Measurements from ENCODE around the gene CXCL8.
"Not testable (repeated sequence)": the region's sequence is repeated elsewhere in the genome, so short reads cannot be mapped to it uniquely, and the experiment has no call there.

Gene CXCL8

DNA sequence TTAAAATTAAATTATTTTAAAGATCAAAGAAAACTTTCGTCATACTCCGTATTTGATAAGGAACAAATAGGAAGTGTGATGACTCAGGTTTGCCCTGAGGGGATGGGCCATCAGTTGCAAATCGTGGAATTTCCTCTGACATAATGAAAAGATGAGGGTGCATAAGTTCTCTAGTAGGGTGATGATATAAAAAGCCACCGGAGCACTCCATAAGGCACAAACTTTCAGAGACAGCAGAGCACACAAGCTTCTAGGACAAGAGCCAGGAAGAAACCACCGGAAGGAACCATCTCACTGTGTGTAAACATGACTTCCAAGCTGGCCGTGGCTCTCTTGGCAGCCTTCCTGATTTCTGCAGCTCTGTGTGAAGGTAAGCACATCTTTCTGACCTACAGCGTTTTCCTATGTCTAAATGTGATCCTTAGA lies at the start of gene CXCL8:
Gene CXCL8 (plus strand): TSS at position 217 of the 426 bp plus-strand sequence. CDS start 90 bp downstream, at position 307.
- no peak for DNase-seq
- TF ChIP-seq, protein P1, sequence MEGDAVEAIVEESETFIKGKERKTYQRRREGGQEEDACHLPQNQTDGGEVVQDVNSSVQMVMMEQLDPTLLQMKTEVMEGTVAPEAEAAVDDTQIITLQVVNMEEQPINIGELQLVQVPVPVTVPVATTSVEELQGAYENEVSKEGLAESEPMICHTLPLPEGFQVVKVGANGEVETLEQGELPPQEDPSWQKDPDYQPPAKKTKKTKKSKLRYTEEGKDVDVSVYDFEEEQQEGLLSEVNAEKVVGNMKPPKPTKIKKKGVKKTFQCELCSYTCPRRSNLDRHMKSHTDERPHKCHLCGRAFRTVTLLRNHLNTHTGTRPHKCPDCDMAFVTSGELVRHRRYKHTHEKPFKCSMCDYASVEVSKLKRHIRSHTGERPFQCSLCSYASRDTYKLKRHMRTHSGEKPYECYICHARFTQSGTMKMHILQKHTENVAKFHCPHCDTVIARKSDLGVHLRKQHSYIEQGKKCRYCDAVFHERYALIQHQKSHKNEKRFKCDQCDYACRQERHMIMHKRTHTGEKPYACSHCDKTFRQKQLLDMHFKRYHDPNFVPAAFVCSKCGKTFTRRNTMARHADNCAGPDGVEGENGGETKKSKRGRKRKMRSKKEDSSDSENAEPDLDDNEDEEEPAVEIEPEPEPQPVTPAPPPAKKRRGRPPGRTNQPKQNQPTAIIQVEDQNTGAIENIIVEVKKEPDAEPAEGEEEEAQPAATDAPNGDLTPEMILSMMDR (IDR thresholded peaks at IDR 0.05; ENCODE audit: low read depth, low read length), result no peak
- Histone ChIP-seq H3K4me3 (ENCODE audit: low read depth, low read length) (no peak within 1 kb of the TSS), H3K27me3 (ENCODE audit: insufficient read depth, low read depth, severe bottlenecking) (no peaks in the 10 kb centered on the region), H3K27ac (no peak within 1 kb of the TSS), H3K36me3 (no peaks in the 10 kb centered on the region), H3K9me3 (ENCODE audit: severe bottlenecking) (no peaks in the 10 kb centered on the region)

- not testable (repeated sequence) for H3K27ac ChIP-seq
These were observed 49.2 kb upstream of the CXCL8 start for GRCh38 chr4:73691201-73691600.

GRCh38 chr4:73691759-73692158 lies 48.6 kb upstream of the CXCL8 start:
- Histone ChIP-seq H3K9me3 (ENCODE audit: severe bottlenecking) (peaks cover 2% of the 10 kb centered on the region), H3K27me3 (ENCODE audit: insufficient read depth, low read depth, severe bottlenecking) (no peaks in the 10 kb centered on the region), H3K36me3 (no peaks in the 10 kb centered on the region), H3K27ac (no peak overlapping the region), H3K4me3 (ENCODE audit: low read depth, low read length) (no peak overlapping the region)
- no peak for DNase-seq
- TF ChIP-seq, protein P1 (IDR thresholded peaks at IDR 0.05; ENCODE audit: low read depth, low read length), result no peak

More at GRCh38 chr4:73691201-73691600, 49.2 kb upstream of the CXCL8 start:
- H3K36me3 ChIP-seq; H3K9me3 ChIP-seq (ENCODE audit: severe bottlenecking); H3K27me3 ChIP-seq (ENCODE audit: insufficient read depth, low read depth, severe bottlenecking); H3K4me3 ChIP-seq (ENCODE audit: low read depth, low read length); DNase-seq: not testable (repeated sequence)

DNA sequence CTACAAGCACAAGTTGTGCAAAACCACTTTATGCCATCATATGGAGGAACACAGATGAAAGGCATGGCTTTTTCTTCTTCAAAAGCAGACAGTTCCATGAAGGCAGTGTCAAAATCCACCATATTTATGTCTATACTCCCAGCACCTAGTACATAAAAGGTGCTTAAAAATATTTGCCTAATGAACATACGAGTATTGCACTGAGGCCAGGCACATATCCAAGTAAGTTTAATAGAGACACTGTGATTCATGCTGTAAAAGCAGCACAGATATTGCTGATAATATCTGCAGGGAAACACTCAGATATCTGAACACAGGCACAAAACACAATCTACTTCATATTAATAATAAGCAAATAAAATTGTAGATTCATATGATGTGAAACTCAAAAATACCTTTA lies 48.1 kb upstream of the CXCL8 start:
- DNase-seq, result no peak
- Histone ChIP-seq H3K27ac (no peak overlapping the region), H3K9me3 (ENCODE audit: severe bottlenecking) (peaks cover 2% of the 10 kb centered on the region), H3K4me3 (ENCODE audit: low read depth, low read length) (no peak overlapping the region), H3K27me3 (ENCODE audit: insufficient read depth, low read depth, severe bottlenecking) (no peaks in the 10 kb centered on the region), H3K36me3 (no peaks in the 10 kb centered on the region)
- TF ChIP-seq, protein P1 (IDR thresholded peaks at IDR 0.05; ENCODE audit: low read depth, low read length), result no peak

DNA sequence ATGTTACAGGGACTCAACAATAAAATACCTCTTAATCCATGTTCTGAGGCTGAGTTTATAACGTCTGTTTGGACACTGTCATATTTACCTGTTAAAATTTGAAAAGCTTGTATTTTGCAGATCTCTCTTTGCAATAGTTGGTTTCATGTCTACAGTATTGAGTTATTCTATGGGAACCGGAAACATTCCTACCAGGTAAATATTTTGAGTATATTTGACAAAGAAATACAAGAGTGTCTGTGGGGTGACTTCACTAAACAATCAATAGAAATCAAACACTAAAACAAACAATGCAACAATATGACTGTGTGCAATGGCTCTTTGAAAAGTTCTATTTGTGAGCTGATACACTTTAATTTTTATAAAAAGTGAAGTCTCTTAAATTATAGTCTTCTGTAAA lies 47.7 kb upstream of the CXCL8 start:
- no peak overlapping the region for H3K4me3 ChIP-seq (ENCODE audit: low read depth, low read length)
- H3K27me3 ChIP-seq (ENCODE audit: insufficient read depth, low read depth, severe bottlenecking), result no peaks in the 10 kb centered on the region
- H3K27ac ChIP-seq, result no peak overlapping the region
- no peak for DNase-seq
- H3K9me3 ChIP-seq (ENCODE audit: severe bottlenecking), result peaks cover 2% of the 10 kb centered on the region
- no peaks in the 10 kb centered on the region for H3K36me3 ChIP-seq
- TF ChIP-seq, protein P1 (IDR thresholded peaks at IDR 0.05; ENCODE audit: low read depth, low read length), result no peak

DNA sequence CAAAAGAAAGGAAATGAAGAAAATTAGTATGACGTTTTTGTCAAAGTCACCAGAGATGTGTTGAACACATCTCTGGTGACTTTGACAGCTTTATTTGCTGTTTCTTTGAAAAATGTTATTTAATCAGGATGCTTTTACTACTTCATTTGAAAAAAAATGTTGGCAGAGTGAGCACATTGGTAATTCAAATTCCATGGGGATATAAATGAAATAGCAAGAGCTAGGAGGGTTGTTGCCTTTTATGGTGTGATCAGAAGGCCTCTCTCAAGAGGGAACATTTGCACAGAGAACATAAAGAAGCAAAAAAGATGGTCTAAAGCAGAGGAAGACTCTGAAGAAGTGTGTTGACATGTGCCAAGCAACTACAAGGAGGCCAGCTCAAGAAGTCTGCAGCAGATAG lies 46.6 kb upstream of the CXCL8 start:
- TF ChIP-seq, protein P1 (IDR thresholded peaks at IDR 0.05; ENCODE audit: low read depth, low read length), result no peak
- Histone ChIP-seq H3K36me3 (no peaks in the 10 kb centered on the region), H3K27ac (no peak overlapping the region), H3K4me3 (ENCODE audit: low read depth, low read length) (no peak overlapping the region), H3K27me3 (ENCODE audit: insufficient read depth, low read depth, severe bottlenecking) (no peaks in the 10 kb centered on the region), H3K9me3 (ENCODE audit: severe bottlenecking) (peaks cover 2% of the 10 kb centered on the region)
- no peak for DNase-seq

Data from WERI-Rb-1 (cell line).